ENCODE data around the gene LYAR.

- TF ChIP-seq POLR2A (IDR thresholded peaks at IDR 0.05) (no peak), CTCF (IDR thresholded peaks at IDR 0.05) (no peak), POLR2AphosphoS5 (IDR thresholded peaks at IDR 0.05) (no peak), EP300 (IDR thresholded peaks at IDR 0.05) (no peak)
Measured at GRCh38 chr4:4330794-4331193, 40.8 kb upstream of the LYAR start.

All from sigmoid colon (tissue), 4 donors.